HG03025 (cell line): ENCODE measurements around the gene SCML1.

ENCODE experiments used
- ATAC-seq: cut with Tn5 transposase; IDR thresholded peaks from one replicate; pipeline ENCODE4 v1.9.1; 2021; ENCODE audit warnings: mild to moderate bottlenecking, moderate library complexity; ENCODE audit not compliant: unreplicated experiment, low FRiP score

The SCML1 gene, protein sequence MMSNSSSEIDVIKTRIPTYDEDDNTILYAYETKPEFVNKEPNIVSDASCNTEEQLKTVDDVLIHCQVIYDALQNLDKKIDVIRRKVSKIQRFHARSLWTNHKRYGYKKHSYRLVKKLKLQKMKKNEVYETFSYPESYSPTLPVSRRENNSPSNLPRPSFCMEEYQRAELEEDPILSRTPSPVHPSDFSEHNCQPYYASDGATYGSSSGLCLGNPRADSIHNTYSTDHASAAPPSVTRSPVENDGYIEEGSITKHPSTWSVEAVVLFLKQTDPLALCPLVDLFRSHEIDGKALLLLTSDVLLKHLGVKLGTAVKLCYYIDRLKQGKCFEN

DNA sequence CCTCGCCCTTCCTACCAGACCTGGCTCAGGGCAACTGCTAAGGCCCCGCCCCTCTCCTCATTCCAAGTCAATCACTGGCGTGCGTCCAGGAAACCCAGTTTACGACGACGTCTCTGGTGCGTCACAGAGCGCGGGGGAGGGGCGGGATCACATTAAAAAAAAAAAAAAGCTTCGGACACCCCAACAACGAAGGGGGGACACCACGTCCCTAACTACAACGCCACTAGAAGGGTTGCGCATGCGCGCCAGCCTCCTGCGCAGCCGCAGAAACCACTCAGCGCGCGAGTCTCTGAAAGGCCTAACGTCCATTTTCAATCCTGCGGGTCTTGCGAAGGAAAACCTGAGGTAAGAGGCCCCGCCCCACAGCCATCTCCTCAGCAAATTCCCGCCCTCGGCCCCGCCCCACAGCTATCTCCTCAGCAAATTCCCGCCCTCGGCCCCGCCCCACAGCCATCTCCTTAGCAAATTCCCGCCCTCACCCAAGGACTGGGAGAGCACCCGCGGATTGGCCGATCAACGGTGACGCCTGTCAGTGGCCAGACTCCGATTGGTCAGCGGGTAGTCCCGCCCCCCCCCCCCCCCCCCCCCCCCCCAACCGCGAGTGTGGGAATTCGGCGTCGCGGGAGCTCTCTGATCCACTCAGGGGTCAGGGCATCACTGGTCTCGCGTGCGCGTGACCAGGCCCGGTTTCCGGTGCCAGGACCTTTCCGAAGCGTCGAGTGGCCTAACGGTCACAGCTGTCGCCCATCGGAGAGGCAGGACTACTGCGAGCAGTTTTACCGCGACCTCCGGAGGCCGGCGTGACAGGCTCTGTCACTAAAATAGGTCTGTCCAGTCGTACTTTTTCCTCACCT, at the start of gene SCML1:
Gene SCML1 (plus strand): TSS at position 638 of the 854 bp plus-strand sequence. CDS start 6,694 bp downstream, outside the sequence.
- ATAC-seq: no peak

DNA sequence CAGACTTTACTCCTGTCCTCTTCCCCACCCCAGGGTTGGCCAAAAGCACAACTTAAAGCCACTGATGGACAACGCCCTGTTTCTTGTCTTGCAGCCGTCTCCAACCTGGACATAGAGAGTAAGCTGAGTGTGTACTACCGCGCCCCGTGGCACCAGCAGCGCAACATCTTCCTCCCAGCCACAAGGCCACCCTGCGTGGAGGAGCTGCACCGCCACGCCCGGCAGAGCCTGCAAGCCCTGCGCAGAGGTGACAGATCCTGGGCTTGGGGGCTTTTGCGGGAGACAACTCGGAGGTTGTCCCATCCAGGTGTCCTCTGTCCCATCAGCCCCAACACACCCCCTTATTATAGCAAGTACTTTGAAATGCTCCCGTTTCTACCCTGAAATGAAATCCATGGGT, 49.6 kb upstream of the SCML1 start:
- no peak for ATAC-seq

DNA sequence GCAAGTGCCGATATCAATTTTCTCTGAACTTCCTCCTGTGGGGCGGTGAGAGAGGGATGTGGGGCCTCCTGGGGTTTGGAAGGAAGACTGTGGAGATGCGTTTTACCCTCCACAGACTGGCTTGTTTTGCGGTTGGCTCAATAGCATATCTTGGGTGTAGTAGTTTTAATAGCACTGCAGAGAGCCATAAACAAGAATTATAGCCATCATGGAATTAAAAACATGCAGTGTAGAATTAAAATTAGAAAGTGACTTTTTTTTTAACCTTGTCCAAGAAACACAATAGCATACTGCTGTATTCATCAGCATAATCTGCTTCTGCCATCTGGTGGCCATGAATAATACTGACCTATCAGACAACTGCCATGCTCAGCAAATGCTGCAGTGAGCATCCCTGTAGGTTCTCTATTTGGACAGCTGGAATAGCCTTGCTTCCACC, 47.3 kb upstream of the SCML1 start:
- peak; percentile 57 for ATAC-seq

DNA sequence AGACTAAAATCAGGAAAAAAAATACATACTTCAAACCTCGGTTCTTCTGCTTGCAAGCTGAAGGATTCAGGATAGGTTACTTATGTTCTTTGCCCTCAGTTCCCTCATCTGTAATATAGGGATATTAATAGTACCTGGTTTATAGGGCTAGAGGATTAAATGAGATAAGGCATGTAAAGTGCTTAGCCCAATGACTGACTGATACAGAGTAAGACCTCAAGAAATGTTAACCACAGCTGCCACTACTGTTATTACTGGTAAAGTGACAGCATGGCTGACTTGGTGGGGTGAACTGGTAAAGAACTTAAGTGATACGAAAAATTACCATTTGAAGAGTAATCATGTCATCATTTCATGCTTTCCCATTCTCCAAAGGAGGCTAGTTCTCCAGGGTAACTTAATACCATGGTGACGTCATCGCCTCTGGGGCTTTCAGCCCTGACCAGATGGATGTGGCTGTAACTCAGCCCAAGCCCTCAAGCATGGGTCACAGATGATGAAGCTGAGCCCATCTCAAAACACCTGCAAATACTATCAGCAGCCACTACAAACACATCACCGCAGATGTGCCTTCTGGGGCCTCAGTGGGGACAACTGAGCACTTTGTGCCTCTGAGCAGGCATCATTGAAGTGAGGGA, 44.5 kb upstream of the SCML1 start:
- no peak for ATAC-seq

DNA sequence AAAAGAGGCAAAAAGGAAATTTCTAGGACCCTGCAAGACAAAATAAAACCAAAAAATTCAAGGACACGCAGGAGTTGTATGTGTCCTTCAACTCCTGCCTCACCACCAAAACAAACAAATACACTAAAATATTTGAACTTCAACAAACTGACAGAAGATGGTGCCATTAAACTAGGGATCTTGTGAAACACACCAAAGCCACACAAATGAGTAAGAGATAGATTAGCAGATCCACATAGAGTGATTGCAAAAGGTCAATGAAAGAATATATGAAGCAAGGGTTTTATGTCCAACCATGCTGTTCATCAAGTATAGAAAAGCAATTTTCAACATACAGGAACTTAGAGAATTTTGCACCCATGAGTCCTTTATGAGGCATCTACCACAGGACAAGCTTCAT, 40.1 kb upstream of the SCML1 start:
- no peak for ATAC-seq

DNA sequence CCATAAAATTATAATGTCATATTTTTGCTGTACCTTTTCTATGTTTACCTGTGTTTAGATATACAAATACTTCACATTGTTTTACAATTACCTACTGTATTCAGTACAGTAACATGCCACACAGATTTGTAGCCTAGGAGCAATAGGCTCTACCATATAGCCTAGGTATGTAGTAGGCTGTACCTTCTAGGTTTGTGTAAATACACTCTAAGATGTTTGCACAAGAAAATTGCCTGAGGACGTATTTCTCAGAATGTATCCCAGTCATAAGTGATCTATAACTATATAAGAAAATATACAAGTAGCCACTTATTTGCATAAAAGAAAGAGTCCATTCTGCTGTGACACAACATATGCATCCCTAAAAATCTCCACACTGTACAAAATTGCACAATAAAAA, 36.3 kb upstream of the SCML1 start:
- no peak for ATAC-seq

DNA sequence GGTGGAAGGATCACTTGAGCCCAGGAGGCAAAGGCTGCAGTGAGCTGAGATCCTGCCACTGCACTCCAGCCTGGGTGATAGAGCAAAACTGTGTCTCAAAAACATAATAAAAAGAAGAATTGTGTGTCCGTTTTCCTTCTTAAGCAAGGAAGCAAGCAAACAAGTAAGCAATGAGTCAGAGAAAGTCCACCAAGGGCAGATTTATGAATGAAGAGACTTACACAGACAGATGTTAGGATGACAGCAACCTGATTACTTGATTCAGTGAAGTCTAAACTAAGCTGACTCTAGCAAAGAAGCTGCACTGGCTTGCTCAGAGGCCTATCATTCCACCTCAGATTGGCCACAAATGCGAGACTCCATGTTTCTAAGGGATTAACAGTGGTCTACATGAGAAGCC, 34.1 kb upstream of the SCML1 start:
- ATAC-seq: no peak

DNA sequence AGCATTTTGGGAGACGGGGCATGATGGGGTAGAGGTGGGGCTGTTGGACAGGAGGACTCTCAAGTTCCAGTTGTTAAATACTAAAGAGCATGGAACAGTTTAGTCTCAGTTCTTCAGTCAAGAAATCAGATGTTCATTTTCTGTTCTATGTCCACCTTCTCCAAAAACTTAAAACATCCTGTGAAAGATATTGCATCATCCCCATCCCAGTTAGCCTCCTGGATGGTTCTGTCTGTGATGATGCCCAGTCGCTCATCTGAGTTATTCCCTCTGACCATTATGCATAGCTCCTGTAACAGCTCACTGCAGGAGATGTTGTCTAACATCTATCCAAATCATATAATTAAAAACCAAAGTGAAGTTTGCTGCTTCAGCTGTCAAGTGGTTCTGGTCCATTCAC, 32.1 kb upstream of the SCML1 start:
- no peak for ATAC-seq

DNA sequence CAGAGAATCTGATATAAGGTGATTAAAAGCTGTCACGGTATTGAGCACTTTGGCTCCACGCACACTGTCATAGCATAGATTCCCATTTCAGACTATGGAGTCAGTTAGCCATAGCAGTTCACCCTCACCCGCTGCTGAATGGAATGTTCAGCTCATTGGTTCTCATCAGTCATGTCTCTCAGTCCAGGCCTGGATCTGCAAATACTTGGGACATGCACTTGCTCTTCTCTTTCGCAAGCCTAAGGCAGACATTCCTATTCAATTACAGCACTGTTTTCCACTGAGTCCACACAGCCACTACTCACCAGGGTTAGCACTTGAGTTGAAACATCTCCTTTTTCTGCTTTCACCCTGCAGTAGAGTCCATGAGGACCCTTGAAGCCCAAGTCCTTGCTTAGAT, 30.6 kb upstream of the SCML1 start:
- no peak for ATAC-seq

DNA sequence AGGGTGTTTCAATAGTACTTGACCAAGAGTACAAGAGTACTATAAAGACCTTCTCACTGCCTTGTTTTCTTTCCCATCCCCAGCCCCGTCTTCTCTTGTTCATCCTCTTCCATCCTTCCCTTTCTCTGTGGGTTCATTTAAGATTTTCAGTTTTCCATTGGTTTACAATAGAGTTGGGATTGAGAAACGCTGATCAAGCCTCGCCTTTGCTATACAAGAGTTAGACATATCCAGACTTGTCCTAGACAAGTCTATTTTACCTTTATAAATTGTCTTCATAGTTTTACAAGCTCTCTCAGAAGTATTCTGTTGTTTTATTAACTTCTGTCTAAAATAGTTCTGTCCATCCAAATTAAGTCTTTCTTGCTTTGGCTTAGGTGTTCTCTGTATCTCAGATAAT, 29.6 kb upstream of the SCML1 start:
- ATAC-seq: no peak

DNA sequence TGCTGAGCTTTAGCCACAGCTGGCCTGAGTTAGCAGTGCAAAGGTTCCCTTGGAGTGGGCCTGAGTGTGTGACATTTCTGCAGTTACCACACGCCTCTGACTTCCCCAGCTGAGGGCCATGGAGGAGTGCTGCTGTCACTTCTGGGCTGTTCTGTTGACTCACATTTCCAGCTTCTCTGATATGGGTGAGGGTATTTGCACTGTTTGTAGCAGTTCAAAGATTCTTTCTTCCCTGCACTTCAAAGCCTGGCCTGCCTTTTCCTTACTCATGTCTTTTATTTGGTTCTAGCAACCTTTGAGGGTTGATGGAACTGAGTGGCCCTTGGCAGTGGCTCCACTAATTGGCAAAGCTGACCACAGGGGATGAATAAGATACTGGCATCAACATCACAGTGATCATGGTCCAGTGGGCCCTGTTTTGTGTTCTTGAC, 26.4 kb upstream of the SCML1 start:
- ATAC-seq: no peak

DNA sequence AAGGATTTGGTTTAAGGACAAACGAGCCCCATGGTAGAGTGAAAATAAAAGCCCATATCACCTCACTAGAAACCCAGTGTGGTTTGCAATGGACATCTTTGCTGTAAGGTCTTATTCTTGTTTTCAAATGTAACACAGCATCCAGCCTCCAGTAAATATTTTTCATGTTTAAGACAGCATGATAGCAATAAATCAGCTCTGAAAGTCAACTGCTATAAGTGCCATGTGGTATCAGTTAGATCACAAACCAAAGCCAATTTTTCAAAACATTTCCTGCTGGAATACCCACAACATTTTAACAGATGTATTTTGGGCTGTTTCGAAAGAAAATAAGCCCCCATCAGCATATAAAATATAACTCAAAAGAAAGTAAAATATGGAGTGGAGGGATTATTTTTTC, 24.0 kb upstream of the SCML1 start:
- no peak for ATAC-seq

DNA sequence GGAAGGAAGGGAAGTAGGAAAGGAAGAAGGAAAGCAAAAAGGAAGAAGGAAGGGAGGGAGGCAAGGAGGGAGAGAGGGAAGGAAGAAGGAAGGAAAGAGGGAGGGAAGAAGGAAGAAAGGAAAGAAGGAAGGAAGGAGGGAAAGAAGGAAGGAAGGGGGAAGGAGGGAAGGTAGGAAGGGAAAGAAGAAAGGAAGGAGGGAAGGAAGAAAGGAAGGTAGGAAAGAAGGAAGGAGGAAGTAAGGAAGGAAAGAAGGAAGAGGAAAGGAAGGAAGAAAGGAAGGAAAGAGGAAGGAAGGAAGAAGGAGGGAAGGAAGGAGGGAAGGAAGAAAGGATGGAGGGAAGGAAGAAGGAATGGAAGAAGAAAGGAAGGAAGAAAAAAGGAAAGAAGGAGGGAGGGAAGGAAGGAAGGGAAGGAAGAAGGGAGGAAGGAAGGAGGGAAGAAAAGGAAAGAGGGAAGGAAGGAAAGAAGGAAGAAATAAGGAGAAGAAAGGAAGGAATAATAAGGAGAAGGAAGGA, 18.6 kb upstream of the SCML1 start:
- no peak for ATAC-seq

DNA sequence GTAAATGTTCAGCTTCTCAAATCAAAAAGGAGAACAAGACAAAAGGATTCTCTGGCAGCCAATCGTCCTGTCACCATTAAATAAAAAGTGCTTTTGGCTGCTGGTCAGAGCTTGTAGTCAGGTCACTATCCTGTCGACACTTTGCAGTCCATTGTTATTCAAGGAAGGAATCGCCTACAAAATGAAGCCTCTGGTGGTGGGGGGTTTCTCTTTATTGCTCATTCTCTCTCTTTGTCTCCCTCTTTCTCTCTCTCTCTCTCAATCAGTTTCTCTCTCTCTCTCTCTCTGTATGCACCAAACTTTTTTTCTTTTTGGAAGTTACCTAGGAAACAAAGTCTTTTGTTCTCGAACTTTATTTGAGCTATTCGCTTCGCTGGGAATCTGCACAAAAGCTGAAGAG, 17.6 kb upstream of the SCML1 start:
- ATAC-seq: no peak

DNA sequence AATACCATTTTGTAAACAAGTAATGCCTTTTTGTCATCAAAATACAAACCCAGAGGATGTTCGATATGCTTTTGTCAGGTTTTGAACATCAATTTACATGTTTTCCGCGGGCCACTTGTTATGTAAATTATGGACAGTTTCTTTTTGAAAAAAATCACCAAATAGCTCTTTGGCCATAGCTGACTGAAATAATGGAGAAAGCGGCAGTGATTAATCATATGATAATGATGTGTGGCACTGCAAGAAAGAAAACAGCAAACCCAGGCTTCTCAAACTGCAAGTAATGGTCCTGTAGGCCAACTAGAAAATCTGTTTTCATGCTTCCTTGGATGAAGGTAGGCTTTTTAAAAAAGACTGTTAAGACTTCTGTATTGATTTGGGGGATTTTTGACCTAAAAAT, 15.6 kb upstream of the SCML1 start:
- ATAC-seq: no peak

DNA sequence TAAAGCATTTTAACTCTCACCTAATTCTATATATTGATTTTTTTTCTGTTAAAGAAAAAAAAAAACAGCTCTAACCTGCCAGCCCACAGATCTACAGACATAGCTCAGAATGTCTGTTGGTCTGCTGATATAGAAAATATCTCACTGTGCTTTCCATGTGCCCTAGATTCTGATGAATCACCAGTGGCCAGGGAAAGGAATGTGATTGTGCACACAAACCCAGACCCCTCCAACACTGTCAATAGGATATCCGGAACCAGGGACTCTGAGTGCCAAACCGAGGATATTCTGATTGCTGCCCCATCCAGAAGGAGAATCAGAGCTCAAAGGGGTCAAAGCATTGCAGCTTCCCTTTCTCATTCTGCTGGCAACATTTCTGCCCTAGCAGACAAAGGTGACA, 12.1 kb upstream of the SCML1 start:
- ATAC-seq: no peak

DNA sequence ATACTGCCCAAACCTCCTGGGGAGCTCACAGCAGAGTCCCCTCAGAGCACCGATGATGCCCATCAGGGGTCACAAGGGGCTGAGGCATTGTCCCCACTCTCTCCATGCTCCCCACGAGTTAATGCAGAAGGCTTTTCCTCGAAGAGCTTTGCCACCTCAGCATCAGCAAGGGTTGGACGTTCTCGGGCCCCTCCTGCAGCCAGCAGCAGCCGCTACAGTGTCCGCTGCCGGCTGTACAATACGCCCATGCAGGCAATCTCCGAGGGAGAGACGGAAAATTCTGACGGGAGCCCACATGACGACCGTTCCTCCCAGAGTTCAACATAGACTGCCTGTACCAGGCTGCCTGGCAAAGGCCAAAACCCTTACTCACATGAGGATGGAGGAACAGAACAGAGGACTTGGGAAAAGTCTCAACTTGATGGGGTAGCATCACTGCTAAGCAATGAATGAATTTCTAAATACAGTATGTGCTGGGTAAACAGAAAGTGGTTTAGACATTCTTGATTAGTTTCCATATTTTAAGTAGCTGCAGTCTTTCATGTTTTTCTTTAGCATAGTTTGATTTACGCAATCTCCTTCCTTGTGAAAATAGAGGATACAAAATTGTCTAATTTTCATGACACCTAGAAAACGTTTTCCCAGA, 5.0 kb upstream of the SCML1 start:
- no peak for ATAC-seq

DNA sequence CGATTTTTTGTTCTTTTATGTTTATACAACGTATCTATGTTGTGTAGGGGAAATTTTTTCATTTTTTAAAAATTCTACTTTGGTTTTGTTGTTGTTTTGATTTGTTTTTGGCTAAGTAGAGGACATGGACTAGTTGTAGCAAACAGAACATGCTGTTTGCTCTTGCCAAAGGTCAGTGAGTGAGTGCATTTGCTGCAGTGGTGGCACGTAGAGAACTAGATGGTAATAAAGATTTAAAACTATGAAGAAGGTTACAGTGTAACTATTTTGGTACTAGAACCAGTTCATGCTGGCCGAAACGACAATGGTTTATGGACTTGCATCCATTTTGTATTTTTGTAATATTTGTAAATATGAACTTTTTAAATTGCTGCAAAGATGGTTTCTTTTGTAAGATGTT, 1.9 kb upstream of the SCML1 start:
- no peak for ATAC-seq

DNA sequence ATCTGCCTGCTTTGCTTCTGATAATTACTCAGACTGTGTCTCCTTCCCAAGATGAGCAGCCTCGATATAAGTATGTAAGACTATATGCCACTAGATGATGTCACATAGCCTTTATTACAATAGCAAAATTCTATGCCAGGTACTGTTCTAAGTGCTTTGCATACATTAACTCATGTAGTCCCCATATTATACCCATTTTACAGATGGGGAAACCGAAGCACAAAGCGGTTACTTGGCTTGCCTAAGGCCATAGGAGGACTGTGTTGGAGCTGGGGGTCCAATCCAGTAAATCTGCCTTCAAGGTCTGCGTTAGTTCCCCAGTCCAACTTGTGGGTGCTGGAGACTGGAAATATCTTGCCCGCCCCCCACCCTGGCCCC, 826 bp upstream of the SCML1 start:
- ATAC-seq: no peak

DNA sequence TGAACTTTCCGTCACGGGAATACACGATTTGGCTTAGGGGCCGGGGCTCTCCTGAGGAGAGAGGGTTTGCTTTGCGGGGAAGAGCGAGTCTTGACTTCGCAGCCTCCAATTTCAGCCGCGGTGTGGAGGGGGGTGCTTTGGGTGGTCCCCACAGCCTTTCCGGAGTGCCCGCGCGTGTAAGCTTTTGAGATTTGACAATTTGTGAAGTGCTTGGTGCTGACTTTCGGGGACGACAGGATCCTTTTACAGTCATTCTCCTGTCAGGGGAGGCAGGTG, 355 bp downstream of the SCML1 start:
- no peak for ATAC-seq
